ENCODE results near the gene SLC2A13.

Gene SLC2A13

DNA sequence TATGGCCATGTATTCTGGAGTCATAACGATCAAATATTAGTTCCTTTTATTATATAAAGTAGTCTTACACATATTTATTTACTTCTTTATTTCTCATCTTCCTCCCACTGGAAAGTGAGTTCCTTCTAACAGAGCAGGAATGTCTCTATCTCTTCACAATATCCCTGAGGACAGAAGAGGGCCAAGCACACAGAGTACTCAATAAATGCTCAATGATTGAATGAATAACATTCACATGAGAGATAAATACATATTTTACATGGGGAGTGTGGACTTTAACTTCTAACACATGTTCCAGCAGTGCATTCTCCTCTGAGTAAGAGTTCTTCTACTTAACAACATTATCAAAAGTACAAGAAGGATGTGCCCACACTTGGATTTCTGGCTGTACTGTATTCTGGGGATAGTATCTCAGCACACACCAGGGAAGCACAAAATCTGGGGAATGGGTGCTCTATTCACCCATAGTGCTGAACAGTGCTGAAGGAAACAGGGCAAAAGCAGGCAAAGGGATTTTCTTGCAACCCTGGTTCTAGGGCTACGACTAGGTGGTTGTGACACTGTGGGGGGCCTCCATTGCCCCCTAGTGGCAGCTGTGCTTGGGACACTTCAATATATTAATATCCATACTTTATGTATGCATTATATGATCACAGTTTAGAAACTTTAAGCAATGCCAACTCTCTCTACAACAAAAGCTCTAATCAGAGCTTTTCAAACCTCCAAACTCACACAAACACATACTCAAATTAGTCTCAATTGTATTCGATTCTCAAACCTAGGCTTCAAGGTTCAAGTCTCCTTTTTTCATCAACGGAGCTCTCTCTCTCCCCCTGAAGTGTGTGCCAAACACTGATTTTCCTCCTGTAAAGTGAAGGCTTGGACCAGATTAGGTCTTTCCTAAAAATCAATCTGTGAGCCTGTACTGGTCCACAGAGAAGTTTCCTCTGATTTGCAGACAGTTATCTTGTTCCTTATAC is 115.5 kb downstream of the SLC2A13 start:
- Histone ChIP-seq H3K9me3 (ENCODE audit: control insufficient read depth, low read length) (no peaks in the 10 kb centered on the region), H3K4me3 (ENCODE audit: low read length) (no peak overlapping the region), H3K4me1 (ENCODE audit: control insufficient read depth, insufficient read depth, low read length) (peaks cover 8% of the 10 kb centered on the region), H3K36me3 (ENCODE audit: control insufficient read depth, insufficient read depth, low read length, severe bottlenecking) (no peaks in the 10 kb centered on the region), H3K27me3 (replicated peaks; ENCODE audit: control insufficient read depth, insufficient read depth, low read length) (no peaks in the 10 kb centered on the region), H3K9ac (ENCODE audit: low read length) (peak overlapping the region; percentile 41)
- peak; percentile 81 for DNase-seq (ENCODE audit: low read depth)

- Histone ChIP-seq H3K4me1 (ENCODE audit: control insufficient read depth, insufficient read depth, low read length) (peaks cover 8% of the 10 kb centered on the region), H3K4me3 (ENCODE audit: low read length) (no peak overlapping the region), H3K36me3 (ENCODE audit: control insufficient read depth, insufficient read depth, low read length, severe bottlenecking) (no peaks in the 10 kb centered on the region), H3K27me3 (replicated peaks; ENCODE audit: control insufficient read depth, insufficient read depth, low read length) (no peaks in the 10 kb centered on the region), H3K9me3 (ENCODE audit: control insufficient read depth, low read length) (no peaks in the 10 kb centered on the region), H3K9ac (ENCODE audit: low read length) (no peak overlapping the region)
- DNase-seq (ENCODE audit: low read depth), result no peak
Measured at GRCh38 chr12:39989501-39989900, 116.4 kb downstream of the SLC2A13 start.

DNA sequence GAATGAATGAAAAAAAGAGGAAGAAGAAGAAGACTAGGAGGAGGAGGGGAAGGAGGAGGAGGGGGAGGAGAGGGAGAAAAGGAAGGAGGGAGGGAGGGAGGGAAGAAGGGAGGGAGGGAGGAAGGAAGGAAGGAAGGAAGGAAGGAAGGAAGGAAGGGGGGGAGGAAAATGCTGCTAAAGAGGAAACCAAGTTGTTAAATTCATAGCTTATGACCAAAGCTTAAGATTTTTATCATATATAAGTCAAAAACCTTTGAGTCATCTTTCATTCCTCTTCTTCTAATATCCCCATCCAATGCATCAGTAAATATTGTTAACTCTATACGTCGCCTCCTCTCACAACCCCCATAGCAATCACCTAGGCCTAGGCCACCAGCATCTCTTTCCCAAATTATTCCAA is 117.3 kb downstream of the SLC2A13 start:
- DNase-seq (ENCODE audit: low read depth), result no peak
- Histone ChIP-seq H3K4me3 (ENCODE audit: low read length) (no peak overlapping the region), H3K4me1 (ENCODE audit: control insufficient read depth, insufficient read depth, low read length) (peaks cover 8% of the 10 kb centered on the region), H3K9ac (ENCODE audit: low read length) (no peak overlapping the region), H3K9me3 (ENCODE audit: control insufficient read depth, low read length) (no peaks in the 10 kb centered on the region), H3K36me3 (ENCODE audit: control insufficient read depth, insufficient read depth, low read length, severe bottlenecking) (no peaks in the 10 kb centered on the region), H3K27me3 (replicated peaks; ENCODE audit: control insufficient read depth, insufficient read depth, low read length) (no peaks in the 10 kb centered on the region)

DNA sequence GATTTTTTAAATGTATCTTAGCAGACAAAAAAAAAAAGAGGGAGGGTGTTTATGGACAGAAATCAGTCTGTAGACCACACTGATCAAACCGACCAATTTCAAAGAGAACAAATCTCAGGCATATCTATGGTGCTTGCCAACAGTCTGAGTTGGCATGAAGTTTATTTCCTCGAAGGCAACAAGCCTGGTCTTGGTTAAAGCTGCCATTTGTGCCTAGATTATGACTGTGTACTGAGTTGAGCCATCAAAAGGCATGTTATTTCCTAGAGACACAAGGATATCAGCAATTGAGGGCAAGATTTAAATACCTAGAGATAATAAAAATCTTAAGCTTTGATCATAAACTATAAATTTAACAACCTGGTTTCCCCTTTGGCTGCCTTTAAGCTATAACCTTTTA is 119.2 kb downstream of the SLC2A13 start:
- peaks cover 8% of the 10 kb centered on the region for H3K4me1 ChIP-seq (ENCODE audit: control insufficient read depth, insufficient read depth, low read length)
- no peaks in the 10 kb centered on the region for H3K27me3 ChIP-seq (replicated peaks; ENCODE audit: control insufficient read depth, insufficient read depth, low read length)
- no peak for DNase-seq (ENCODE audit: low read depth)

GRCh38 chr12:39984670-39985069 is 121.2 kb downstream of the SLC2A13 start:
- Histone ChIP-seq H3K4me1 (ENCODE audit: control insufficient read depth, insufficient read depth, low read length) (peaks cover under 1% of the 10 kb centered on the region), H3K4me3 (ENCODE audit: low read length) (no peak overlapping the region), H3K9ac (ENCODE audit: low read length) (no peak overlapping the region), H3K36me3 (ENCODE audit: control insufficient read depth, insufficient read depth, low read length, severe bottlenecking) (no peaks in the 10 kb centered on the region), H3K9me3 (ENCODE audit: control insufficient read depth, low read length) (no peaks in the 10 kb centered on the region), H3K27me3 (replicated peaks; ENCODE audit: control insufficient read depth, insufficient read depth, low read length) (no peaks in the 10 kb centered on the region)
- no peak for DNase-seq (ENCODE audit: low read depth)

More for the DNA sequence above, 119.2 kb downstream of the SLC2A13 start:
- Histone ChIP-seq H3K4me3 (ENCODE audit: low read length) (no peak overlapping the region), H3K9ac (ENCODE audit: low read length) (no peak overlapping the region), H3K36me3 (ENCODE audit: control insufficient read depth, insufficient read depth, low read length, severe bottlenecking) (no peaks in the 10 kb centered on the region), H3K9me3 (ENCODE audit: control insufficient read depth, low read length) (no peaks in the 10 kb centered on the region)

GRCh38 chr12:39975374-39975918 is 130.4 kb downstream of the SLC2A13 start:
- Histone ChIP-seq H3K4me3 (ENCODE audit: low read length) (no peak overlapping the region), H3K4me1 (ENCODE audit: control insufficient read depth, insufficient read depth, low read length) (peaks cover 4% of the 10 kb centered on the region), H3K36me3 (ENCODE audit: control insufficient read depth, insufficient read depth, low read length, severe bottlenecking) (no peaks in the 10 kb centered on the region), H3K9ac (ENCODE audit: low read length) (no peak overlapping the region), H3K27me3 (replicated peaks; ENCODE audit: control insufficient read depth, insufficient read depth, low read length) (no peaks in the 10 kb centered on the region), H3K9me3 (ENCODE audit: control insufficient read depth, low read length) (no peaks in the 10 kb centered on the region)
- DNase-seq (ENCODE audit: low read depth), result no peak

GRCh38 chr12:39972119-39972518 is 133.8 kb downstream of the SLC2A13 start:
- Histone ChIP-seq H3K4me1 (ENCODE audit: control insufficient read depth, insufficient read depth, low read length) (peaks cover 4% of the 10 kb centered on the region), H3K4me3 (ENCODE audit: low read length) (no peak overlapping the region), H3K36me3 (ENCODE audit: control insufficient read depth, insufficient read depth, low read length, severe bottlenecking) (no peaks in the 10 kb centered on the region), H3K9me3 (ENCODE audit: control insufficient read depth, low read length) (no peaks in the 10 kb centered on the region), H3K27me3 (replicated peaks; ENCODE audit: control insufficient read depth, insufficient read depth, low read length) (no peaks in the 10 kb centered on the region), H3K9ac (ENCODE audit: low read length) (no peak overlapping the region)
- peak; percentile 74 for DNase-seq (ENCODE audit: low read depth)

DNA sequence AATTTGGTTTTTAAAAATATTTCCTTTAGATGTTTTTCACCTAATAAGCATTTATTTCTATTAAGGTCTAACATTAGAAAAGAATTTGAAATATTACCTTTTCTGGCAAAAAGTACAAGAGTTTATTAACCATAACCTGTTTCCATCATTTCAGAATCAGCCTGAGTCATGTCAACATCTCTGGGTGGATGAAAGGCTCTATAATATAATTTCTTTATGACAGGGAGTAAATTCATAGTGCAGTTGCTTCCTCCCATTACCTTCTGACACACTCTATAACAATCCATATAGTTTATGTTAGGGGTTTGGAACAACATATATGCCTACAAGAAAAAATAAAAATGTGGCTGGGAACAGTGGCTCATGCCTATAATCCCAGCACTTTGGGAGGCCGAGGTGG is 134.5 kb downstream of the SLC2A13 start:
- no peaks in the 10 kb centered on the region for H3K27me3 ChIP-seq (replicated peaks; ENCODE audit: control insufficient read depth, insufficient read depth, low read length)
- no peak for DNase-seq (ENCODE audit: low read depth)
- H3K36me3 ChIP-seq (ENCODE audit: control insufficient read depth, insufficient read depth, low read length, severe bottlenecking), result no peaks in the 10 kb centered on the region
- no peak overlapping the region for H3K9ac ChIP-seq (ENCODE audit: low read length)
- H3K9me3 ChIP-seq (ENCODE audit: control insufficient read depth, low read length), result no peaks in the 10 kb centered on the region
- no peak overlapping the region for H3K4me3 ChIP-seq (ENCODE audit: low read length)
- H3K4me1 ChIP-seq (ENCODE audit: control insufficient read depth, insufficient read depth, low read length), result peaks cover 4% of the 10 kb centered on the region

GRCh38 chr12:39966721-39967120 is 139.2 kb downstream of the SLC2A13 start:
- Histone ChIP-seq H3K9me3 (ENCODE audit: control insufficient read depth, low read length) (no peaks in the 10 kb centered on the region), H3K4me3 (ENCODE audit: low read length) (no peak overlapping the region), H3K36me3 (ENCODE audit: control insufficient read depth, insufficient read depth, low read length, severe bottlenecking) (no peaks in the 10 kb centered on the region), H3K27me3 (replicated peaks; ENCODE audit: control insufficient read depth, insufficient read depth, low read length) (no peaks in the 10 kb centered on the region), H3K4me1 (ENCODE audit: control insufficient read depth, insufficient read depth, low read length) (no peaks in the 10 kb centered on the region), H3K9ac (ENCODE audit: low read length) (no peak overlapping the region)
- peak; percentile 12 for DNase-seq (ENCODE audit: low read depth)

DNA sequence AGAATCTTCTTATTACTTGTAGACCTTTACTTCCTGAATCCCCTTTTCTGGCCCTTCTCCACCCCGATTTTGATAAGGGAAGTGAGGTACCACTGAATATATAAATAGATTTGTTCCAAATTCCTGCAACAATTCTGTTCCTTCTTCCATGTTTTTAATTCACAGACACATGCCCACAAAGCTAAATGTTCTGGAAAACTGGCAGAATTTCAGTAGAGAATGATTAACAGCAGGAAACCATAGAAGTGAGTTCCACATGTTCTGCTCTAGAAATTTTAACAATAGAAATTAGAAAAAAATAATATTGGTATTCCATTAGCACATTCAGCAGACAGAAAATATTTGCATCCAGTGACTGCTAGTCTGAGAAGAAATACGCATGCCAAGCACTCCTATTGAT is 139.6 kb downstream of the SLC2A13 start:
- Histone ChIP-seq H3K4me3 (ENCODE audit: low read length) (no peak overlapping the region), H3K36me3 (ENCODE audit: control insufficient read depth, insufficient read depth, low read length, severe bottlenecking) (no peaks in the 10 kb centered on the region), H3K4me1 (ENCODE audit: control insufficient read depth, insufficient read depth, low read length) (no peaks in the 10 kb centered on the region)

DNA sequence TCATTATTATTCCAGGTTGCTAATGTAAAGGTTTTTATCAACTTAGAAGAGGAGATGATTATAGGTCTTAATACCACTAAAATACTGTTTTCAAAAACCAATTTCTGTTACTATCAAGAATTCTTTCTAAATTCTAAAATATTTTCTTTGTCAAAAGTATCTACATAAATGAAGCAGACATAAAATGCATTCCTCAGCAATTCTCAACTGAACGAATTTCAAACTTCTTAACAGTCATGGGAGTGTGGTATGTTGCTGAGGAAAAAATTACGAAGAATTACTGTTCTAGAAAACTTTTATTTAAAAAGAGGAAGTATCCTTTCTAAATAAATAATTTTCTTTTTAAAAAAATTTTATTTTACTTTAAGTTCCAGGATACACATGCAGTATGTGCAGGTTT is 146.4 kb downstream of the SLC2A13 start:
- no peak overlapping the region for H3K4me3 ChIP-seq (ENCODE audit: low read length)
- no peak overlapping the region for H3K9ac ChIP-seq (ENCODE audit: low read length)
- peak; percentile 39 for DNase-seq (ENCODE audit: low read depth)
- no peaks in the 10 kb centered on the region for H3K9me3 ChIP-seq (ENCODE audit: control insufficient read depth, low read length)
- H3K27me3 ChIP-seq (replicated peaks; ENCODE audit: control insufficient read depth, insufficient read depth, low read length), result no peaks in the 10 kb centered on the region
- no peaks in the 10 kb centered on the region for H3K36me3 ChIP-seq (ENCODE audit: control insufficient read depth, insufficient read depth, low read length, severe bottlenecking)
- no peaks in the 10 kb centered on the region for H3K4me1 ChIP-seq (ENCODE audit: control insufficient read depth, insufficient read depth, low read length)

More for the DNA sequence above, 139.6 kb downstream of the SLC2A13 start:
- no peak overlapping the region for H3K9ac ChIP-seq (ENCODE audit: low read length)
- DNase-seq (ENCODE audit: low read depth), result peak; percentile 7
- no peaks in the 10 kb centered on the region for H3K27me3 ChIP-seq (replicated peaks; ENCODE audit: control insufficient read depth, insufficient read depth, low read length)
- H3K9me3 ChIP-seq (ENCODE audit: control insufficient read depth, low read length), result no peaks in the 10 kb centered on the region
